Loucy (cell line): ENCODE data around the gene PDK1.

Experiments used
- CTCF ChIP-seq: fragments of 200-600 bp; sonication (generic); conservative IDR thresholded peaks from 2 replicates; pipeline ENCODE4 v1.5.1; 2014; ENCODE audit warnings: mild to moderate bottlenecking, antibody characterized with exemption, low read length
- EZH2phosphoT487 ChIP-seq: fragments of 200-600 bp; IDR thresholded peaks from 2 replicates; pipeline ENCODE4 v1.6.1; 2018; ENCODE audit warnings: antibody characterized with exemption, mild to moderate bottlenecking, moderate library complexity, borderline replicate concordance

GRCh38 chr2:172533687-172534086 lies 22.2 kb upstream of the PDK1 start:
- TF ChIP-seq CTCF (no peak), EZH2phosphoT487 (no peak)
